ENCODE data around the gene AQP6. TPM values are rescaled to one million over a fixed set of nuclear protein-coding genes. Genes with fewer than 3 reads are reported as not detected.

AQP6 gene
- total and polyA plus RNA-seq, 2 experiments from 2014 or later: not detected

GRCh38 chr12:50019524-50019923, 46.8 kb downstream of the AQP6 start:
- Histone ChIP-seq H3K79me2 (ENCODE audit: insufficient read depth) (peaks cover 100% of the 10 kb centered on the region), H3K27ac (no peak overlapping the region), H3K9me2 (ENCODE audit: insufficient read depth) (no peaks in the 10 kb centered on the region), H3K4me1 (ENCODE audit: insufficient read depth) (peaks cover 23% of the 10 kb centered on the region), H3K27me3 (replicated peaks; ENCODE audit: insufficient read depth) (no peaks in the 10 kb centered on the region), H3K4me3 (no peak overlapping the region), H3F3A (ENCODE audit: insufficient read depth) (peaks cover 7% of the 10 kb centered on the region; the same call in 1 of the 2 replicates), H4K20me1 (ENCODE audit: insufficient read depth) (no peaks in the 10 kb centered on the region), H2AFZ (no peak overlapping the region), H3K4me2 (ENCODE audit: unreplicated experiment) (no peak overlapping the region), H3K36me3 (ENCODE audit: low read depth) (no peaks in the 10 kb centered on the region), H3K9me3 (ENCODE audit: low read depth) (no peaks in the 10 kb centered on the region), H3K9ac (no peak overlapping the region)
- no peak for DNase-seq
- in situ Hi-C loops (cut with MboI): no loop called here
- TF ChIP-seq EZH2phosphoT487 (IDR thresholded peaks at IDR 0.05; ENCODE audit: insufficient read depth, low read depth): no peak
- no peak for TF ChIP-seq EZH2 (IDR thresholded peaks at IDR 0.05; ENCODE audit: insufficient read depth, poor library complexity, severe bottlenecking)
- WGBS, 2 experiments (ENCODE audit: low coverage in 1 of 2, low lambda C conversion rate in 2 of 2, missing lambda C conversion rate in 2 of 2): 95 to 100% methylated on average over 2 of the region's 2 CpGs

DNA sequence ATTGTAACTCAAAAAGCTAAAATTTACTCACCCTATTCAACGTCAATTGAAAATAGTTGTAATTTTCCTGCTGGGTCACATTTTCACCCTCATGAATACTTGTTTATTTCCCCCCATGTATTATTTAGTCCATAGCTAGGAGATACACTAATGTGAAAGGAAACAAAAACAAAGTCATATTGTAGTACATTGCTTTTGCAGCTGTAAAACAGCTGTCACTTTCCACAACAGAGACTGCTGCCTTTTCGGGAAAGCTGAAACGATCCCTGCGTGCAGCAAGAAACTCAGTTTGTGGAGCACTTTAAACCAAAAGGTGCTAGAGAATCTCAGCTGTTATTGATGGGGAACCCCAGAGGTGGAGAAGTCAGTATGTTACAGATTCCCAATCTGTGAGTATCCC, 48.3 kb downstream of the AQP6 start:
- H3K27ac ChIP-seq: no peak overlapping the region

GRCh38 chr12:50022903-50023302, 50.2 kb downstream of the AQP6 start:
- Histone ChIP-seq H3K9me3 (ENCODE audit: low read depth) (no peaks in the 10 kb centered on the region), H3K4me2 (ENCODE audit: unreplicated experiment) (no peak overlapping the region), H3K4me3 (no peak overlapping the region), H3K9ac (no peak overlapping the region), H3K27me3 (replicated peaks; ENCODE audit: insufficient read depth) (no peaks in the 10 kb centered on the region), H4K20me1 (ENCODE audit: insufficient read depth) (no peaks in the 10 kb centered on the region), H3K36me3 (ENCODE audit: low read depth) (no peaks in the 10 kb centered on the region), H3K9me2 (ENCODE audit: insufficient read depth) (no peaks in the 10 kb centered on the region), H3K4me1 (ENCODE audit: insufficient read depth) (peaks cover 8% of the 10 kb centered on the region; the same call in 1 of the 2 replicates), H3K79me2 (ENCODE audit: insufficient read depth) (peaks cover 74% of the 10 kb centered on the region), H3K27ac (no peak overlapping the region), H3F3A (ENCODE audit: insufficient read depth) (no peaks in the 10 kb centered on the region), H2AFZ (peak overlapping the region; percentile 20; the same call in 1 of the 2 replicates)
- 95 to 100% methylated on average over 1 of the region's 1 CpG for WGBS, 2 experiments (ENCODE audit: low coverage in 1 of 2, low lambda C conversion rate in 2 of 2, missing lambda C conversion rate in 2 of 2)
- in situ Hi-C loops (cut with MboI): no loop called here
- DNase-seq: no peak
- TF ChIP-seq EZH2 (IDR thresholded peaks at IDR 0.05; ENCODE audit: insufficient read depth, poor library complexity, severe bottlenecking) (no peak), EZH2phosphoT487 (IDR thresholded peaks at IDR 0.05; ENCODE audit: insufficient read depth, low read depth) (no peak)

More for the DNA sequence above, 48.3 kb downstream of the AQP6 start:
- Histone ChIP-seq H3K9me2 (ENCODE audit: insufficient read depth) (no peaks in the 10 kb centered on the region), H3K27me3 (replicated peaks; ENCODE audit: insufficient read depth) (no peaks in the 10 kb centered on the region), H3K9me3 (ENCODE audit: low read depth) (no peaks in the 10 kb centered on the region), H3K79me2 (ENCODE audit: insufficient read depth) (peaks cover 93% of the 10 kb centered on the region), H3K4me2 (ENCODE audit: unreplicated experiment) (peak overlapping the region; percentile 31), H3F3A (ENCODE audit: insufficient read depth) (peaks cover 7% of the 10 kb centered on the region; the same call in 1 of the 2 replicates), H3K9ac (peak overlapping the region; percentile 27; the same call in 1 of the 2 replicates), H3K4me3 (peak overlapping the region; percentile 24; the same call in 1 of the 2 replicates), H3K4me1 (ENCODE audit: insufficient read depth) (peaks cover 23% of the 10 kb centered on the region), H4K20me1 (ENCODE audit: insufficient read depth) (no peaks in the 10 kb centered on the region), H2AFZ (peak overlapping the region; percentile 64), H3K36me3 (ENCODE audit: low read depth) (no peaks in the 10 kb centered on the region)
- TF ChIP-seq EZH2phosphoT487 (IDR thresholded peaks at IDR 0.05; ENCODE audit: insufficient read depth, low read depth) (no peak), EZH2 (IDR thresholded peaks at IDR 0.05; ENCODE audit: insufficient read depth, poor library complexity, severe bottlenecking) (no peak)
- DNase-seq: no peak
- in situ Hi-C loops (cut with MboI): no loop called here
- 44 to 46% methylated on average over 4 of the region's 4 CpGs for WGBS, 2 experiments (ENCODE audit: low coverage in 1 of 2, low lambda C conversion rate in 2 of 2, missing lambda C conversion rate in 2 of 2)

GRCh38 chr12:50024227-50024626, 51.5 kb downstream of the AQP6 start:
- TF ChIP-seq EZH2 (IDR thresholded peaks at IDR 0.05; ENCODE audit: insufficient read depth, poor library complexity, severe bottlenecking): no peak
- no peak for TF ChIP-seq EZH2phosphoT487 (IDR thresholded peaks at IDR 0.05; ENCODE audit: insufficient read depth, low read depth)
- peak overlapping the region; percentile 95 for H3K4me2 ChIP-seq (ENCODE audit: unreplicated experiment)
- H3K79me2 ChIP-seq (ENCODE audit: insufficient read depth): peaks cover 61% of the 10 kb centered on the region
- H3F3A ChIP-seq (ENCODE audit: insufficient read depth): no peaks in the 10 kb centered on the region
- H3K4me3 ChIP-seq: peak overlapping the region; percentile 86
- in situ Hi-C loops (cut with MboI): no loop called here
- H3K4me1 ChIP-seq (ENCODE audit: insufficient read depth): peaks cover 8% of the 10 kb centered on the region; the same call in 1 of the 2 replicates
- peak overlapping the region; percentile 99 for H2AFZ ChIP-seq
- DNase-seq: no peak
- 60 to 66% methylated on average over 8 of the region's 8 CpGs for WGBS, 2 experiments (ENCODE audit: low coverage in 1 of 2, low lambda C conversion rate in 2 of 2, missing lambda C conversion rate in 2 of 2)
- no peaks in the 10 kb centered on the region for H3K36me3 ChIP-seq (ENCODE audit: low read depth)
- no peaks in the 10 kb centered on the region for H3K9me3 ChIP-seq (ENCODE audit: low read depth)
- no peaks in the 10 kb centered on the region for H3K9me2 ChIP-seq (ENCODE audit: insufficient read depth)
- no peaks in the 10 kb centered on the region for H3K27me3 ChIP-seq (replicated peaks; ENCODE audit: insufficient read depth)
- no peaks in the 10 kb centered on the region for H4K20me1 ChIP-seq (ENCODE audit: insufficient read depth)
- no peak overlapping the region for H3K27ac ChIP-seq
- peak overlapping the region; percentile 88 for H3K9ac ChIP-seq

All from GM23248 (cell line).